GM18517 (cell line): ENCODE results near the gene PPP2R5C.
"Not testable (repeated sequence)": the region's sequence is repeated elsewhere in the genome, so short reads cannot be mapped to it uniquely, and the experiment has no call there.

Experiments used
- ATAC-seq: cut with Tn5 transposase; IDR thresholded peaks from one replicate; pipeline ENCODE4 v1.9.1; 2021; ENCODE audit warnings: mild to moderate bottlenecking, moderate library complexity; ENCODE audit not compliant: unreplicated experiment

The PPP2R5C gene

DNA sequence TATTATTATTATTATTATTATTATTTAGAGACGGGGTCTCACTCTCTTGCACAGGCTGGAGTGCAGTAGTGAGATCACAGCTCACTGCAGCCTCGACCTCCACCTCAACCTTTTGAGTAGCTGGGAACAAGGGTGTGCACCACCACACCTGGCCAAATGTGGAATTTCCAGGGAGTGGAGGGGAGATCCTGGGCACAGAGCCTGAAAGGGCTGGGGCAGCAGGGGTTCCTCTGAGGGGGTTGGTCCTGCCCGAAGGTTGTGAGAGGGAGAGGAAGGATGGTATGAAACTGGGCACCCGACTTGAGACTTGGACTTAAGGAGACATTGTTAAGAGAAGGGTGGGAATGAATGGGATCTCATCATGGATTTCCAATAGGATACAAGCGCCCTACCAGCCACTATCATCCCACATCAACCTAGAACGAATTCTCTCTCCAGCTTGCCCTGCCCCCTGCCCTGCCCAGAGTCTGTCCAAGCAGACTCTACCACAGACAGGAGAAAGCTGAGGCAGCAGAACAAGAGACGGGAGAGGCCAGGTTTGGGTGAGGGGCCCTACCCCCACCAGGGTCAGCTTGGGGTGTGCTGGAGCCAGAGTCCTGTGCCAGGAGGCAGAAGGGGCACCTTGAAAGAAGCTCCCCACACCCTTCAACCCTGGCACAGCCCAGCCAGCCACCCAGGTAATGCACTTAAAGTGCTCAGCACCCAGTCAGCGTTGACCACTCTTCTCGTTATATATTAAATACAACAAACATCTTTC lies 200.4 kb downstream of the PPP2R5C start:
- ATAC-seq = no peak

DNA sequence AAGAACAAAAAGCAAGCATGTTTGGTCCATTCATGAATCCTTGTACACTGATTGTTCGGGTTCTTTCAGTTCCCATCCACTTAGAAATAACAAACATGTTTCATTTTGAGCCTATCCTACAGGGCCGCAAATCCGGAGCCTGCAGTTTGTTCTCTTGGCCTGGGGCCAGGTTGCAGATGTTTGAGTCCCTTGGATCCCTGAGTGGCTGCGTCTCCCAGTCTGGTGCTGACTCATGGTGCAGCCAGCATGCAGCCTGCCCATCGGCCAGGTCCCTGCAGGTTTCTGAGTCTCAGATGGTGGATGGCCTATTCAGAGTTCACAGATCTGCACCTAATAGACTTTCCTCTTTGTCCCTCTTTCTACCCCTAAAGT lies 201.0 kb downstream of the PPP2R5C start:
- ATAC-seq = no peak

DNA sequence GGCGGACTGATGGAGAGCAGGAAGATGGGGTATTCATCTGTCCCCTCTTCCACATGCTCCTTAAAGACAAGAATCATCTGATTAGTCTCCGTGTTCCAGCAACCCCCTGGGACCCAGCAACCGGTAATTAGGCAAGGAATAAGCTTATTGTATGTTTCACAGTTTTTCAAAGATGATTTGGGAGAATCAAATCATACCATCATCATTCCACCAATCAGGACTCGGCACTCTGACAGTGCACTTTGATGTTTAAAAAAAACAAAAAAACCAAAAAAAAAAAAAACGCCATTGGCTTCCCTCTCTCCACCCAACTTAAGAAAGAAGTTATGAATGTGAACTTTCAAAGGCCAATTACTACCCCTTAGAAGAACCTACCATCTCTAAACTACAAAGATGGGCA lies 201.5 kb downstream of the PPP2R5C start:
- ATAC-seq = no peak

- ATAC-seq = peak; percentile 10
Measured at GRCh38 chr14:101963656-101964296, 202.3 kb downstream of the PPP2R5C start.

DNA sequence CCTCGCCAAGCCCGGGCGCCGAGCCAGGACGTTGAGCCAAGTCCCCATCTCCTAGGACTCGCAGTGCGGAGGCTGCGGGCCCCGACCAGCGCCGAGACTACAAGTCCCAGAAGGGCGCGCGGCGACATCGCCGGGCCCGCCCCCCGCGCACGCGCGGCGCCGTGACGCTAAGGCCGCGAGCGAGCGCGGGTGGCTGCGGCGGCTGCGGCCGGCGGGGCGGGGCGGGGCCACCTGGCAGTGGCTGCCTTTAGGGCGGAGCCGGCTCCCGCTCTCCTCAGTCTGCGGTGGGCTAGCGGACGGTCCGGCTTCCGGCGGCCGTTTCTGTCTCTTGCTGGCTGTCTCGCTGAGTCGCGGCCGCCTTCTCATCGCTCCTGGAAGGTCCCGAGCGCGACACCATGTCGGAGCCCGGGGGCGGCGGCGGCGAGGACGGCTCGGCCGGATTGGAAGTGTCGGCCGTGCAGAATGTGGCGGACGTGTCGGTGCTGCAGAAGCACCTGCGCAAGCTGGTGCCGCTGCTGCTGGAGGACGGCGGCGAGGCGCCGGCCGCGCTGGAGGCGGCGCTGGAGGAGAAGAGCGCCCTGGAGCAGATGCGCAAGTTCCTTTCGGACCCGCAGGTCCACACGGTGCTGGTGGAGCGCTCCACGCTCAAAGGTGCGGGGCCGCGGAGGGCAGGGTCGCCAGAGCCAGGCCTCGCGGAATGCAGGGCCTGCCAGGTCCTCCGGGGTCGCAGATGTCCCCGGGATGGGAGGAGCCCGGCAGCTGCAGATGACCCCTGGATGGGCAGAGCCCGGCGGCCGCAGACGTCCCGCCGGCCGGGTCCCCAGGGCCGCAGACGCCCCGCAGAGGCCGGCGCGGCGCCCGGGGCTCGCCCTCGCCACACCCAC lies 203.0 kb downstream of the PPP2R5C start, which contains the start of gene DYNC1H1:
DYNC1H1 (plus strand) TSS at position 277 of the 884 bp plus-strand sequence; CDS start at position 396, 119 bp downstream.
- peak; percentile 70 for ATAC-seq

GRCh38 chr14:101965181-101965544 lies 203.7 kb downstream of the PPP2R5C start:
- ATAC-seq = peak; percentile 22

GRCh38 chr14:101965770-101966722 lies 204.5 kb downstream of the PPP2R5C start:
- no peak for ATAC-seq

GRCh38 chr14:101966742-101967141 lies 205.2 kb downstream of the PPP2R5C start:
- ATAC-seq = no peak

DNA sequence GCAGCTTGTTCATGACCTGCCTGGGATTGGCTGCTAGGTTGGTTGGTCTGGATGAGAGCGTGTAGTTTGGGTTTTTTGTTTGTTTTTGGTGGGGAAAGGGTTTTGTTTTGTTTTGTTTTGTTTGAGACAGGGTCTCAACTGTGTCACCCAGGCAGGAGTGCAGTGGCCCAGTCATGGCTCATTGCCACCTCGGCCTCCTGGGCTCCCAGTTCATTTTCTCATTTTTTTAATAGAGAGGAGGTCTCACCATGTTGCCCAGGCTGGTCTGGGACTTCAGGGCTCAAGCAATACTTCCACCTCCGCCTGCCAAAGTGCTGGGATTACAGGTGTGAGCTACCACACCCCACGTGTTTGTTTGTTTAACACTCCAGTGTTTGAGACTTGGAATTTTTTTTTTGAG lies 206.7 kb downstream of the PPP2R5C start:
- no peak for ATAC-seq

GRCh38 chr14:101969481-101969880 lies 208.0 kb downstream of the PPP2R5C start:
- no peak for ATAC-seq

GRCh38 chr14:101970830-101971400 lies 209.4 kb downstream of the PPP2R5C start:
- no peak for ATAC-seq

DNA sequence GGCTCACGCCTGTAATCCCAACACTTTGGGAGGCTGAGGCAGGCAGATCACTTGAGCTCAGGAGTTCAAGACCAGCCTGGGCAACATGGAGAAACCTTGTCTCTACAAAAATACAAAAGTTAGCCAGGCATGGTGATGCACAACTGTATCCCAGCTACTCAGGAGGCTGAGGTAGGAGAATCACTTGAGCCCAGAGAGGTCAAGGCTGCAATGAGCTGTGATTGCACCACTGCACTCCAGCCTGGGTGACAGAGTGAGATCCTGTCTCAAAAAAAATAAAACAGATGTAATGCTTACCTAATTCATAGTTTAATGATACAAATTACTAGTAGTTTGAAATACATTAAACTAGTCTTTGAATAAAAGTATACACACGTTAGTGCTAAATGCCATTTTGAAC lies 209.9 kb downstream of the PPP2R5C start:
- ATAC-seq = not testable (repeated sequence)

- ATAC-seq = no peak
Measured at GRCh38 chr14:101972126-101972866, 210.8 kb downstream of the PPP2R5C start.

GRCh38 chr14:101973356-101973755 lies 211.8 kb downstream of the PPP2R5C start:
- no peak for ATAC-seq

DNA sequence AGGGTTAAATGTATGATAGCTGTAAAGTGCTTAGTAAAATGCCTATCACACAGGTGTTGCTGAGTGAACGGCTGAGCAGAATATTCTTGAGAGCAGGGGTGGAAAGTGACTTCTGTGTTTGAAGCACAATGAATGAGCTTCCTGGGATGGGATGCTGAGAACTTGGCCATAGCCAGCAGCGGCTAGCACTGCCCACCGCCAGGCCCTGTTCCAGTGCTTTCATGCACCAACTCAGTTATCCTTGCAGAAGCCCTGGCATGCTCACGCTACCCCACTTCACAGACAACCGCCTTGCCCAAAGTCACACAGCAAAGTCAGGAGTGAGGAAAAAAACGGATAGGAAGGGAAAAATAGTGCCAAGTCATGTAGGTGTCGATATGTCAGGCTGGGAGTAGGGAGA lies 213.7 kb downstream of the PPP2R5C start:
- ATAC-seq = no peak
